HG02970 (cell line): Measurements from ENCODE around the gene RAPGEF6.
"Not testable (repeated sequence)": the region's sequence is repeated elsewhere in the genome, so short reads cannot be mapped to it uniquely, and the experiment has no call there.

Experiments
- ATAC-seq: cut with Tn5 transposase; IDR thresholded peaks from one replicate; pipeline ENCODE4 v1.9.1; 2021; ENCODE audit warnings: mild to moderate bottlenecking, moderate library complexity, moderate number of reproducible peaks; ENCODE audit not compliant: unreplicated experiment, low FRiP score

RAPGEF6 gene

DNA sequence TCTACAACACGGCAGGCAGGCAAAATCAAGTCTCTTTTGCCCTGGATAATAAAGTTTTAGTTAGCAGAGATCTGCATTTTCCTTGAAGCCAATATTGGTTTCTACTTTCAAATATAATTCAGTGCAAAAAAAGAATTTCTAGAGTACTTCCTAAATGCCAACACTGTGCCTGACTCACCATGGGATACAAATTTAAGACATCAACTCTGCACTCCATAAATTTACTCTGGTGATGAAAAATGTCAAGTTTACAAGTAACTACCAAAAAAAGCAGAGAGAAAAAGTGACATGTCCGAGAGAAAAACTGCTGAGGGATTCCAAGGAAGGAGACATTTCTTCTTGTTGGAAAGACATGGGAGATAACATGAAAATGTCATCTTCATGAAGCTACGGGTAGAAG is 119.7 kb downstream of the RAPGEF6 start:
- no peak for ATAC-seq

DNA sequence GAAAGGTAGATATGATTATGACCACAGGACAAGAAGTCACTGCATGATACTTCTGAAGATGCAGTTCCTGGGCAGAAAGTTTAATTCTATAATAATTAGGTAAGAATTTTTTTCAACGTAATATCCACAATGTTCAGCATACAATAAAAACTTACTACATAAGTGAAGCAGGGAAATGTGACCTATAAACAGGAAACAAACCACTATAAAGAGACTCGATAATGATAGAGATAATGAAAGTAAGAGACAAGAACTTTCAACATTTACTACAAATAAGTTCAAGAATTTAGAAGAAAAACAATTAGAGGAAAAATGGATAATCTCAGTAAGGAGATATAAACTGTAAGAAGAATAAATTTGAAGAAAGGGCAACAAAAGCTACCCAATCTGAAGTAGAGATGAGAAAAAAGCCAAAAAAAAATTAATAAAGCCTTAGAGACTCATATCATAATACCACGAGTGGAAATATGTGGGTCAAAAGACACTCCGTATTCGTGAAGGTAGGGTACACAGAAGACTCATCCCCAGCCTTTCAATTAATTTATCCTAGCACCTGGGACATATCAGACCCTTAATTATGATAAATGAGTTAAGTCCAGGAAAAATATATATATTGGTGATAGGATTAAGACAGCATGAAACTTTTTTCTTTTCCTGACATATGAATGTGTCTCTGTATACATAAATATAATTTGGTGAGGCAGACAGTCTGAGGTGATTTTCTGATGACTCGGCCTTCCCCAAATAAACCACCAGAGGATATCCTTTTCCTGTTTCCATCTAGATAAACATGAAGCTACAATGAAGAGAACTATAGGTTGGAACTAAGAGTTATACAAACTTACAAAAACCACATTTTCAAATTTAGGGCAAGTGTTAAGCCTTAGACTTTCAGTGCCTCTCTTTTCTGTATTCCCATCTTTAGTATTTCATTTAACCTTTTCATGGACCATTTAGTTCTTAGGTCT is 120.4 kb downstream of the RAPGEF6 start:
- ATAC-seq, result no peak

DNA sequence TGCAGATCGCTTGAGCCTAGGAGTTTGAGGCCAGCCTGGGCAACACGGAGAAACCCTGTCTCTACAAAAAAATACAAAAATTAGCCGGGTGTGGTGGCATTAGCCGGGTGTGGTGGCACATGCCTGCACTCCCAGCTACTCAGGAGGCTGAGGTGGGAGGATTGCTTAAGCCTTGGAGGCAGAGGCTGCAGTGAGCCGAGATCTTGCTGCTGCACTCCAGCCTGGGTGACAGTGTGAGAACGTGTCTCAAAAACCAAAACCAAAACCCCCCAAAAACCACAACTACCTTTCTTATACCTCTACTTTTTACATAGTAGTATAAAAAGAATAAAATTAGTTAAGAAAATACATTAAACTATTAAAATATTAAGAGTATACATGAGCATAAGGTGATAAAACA is 121.2 kb downstream of the RAPGEF6 start:
- no peak for ATAC-seq

DNA sequence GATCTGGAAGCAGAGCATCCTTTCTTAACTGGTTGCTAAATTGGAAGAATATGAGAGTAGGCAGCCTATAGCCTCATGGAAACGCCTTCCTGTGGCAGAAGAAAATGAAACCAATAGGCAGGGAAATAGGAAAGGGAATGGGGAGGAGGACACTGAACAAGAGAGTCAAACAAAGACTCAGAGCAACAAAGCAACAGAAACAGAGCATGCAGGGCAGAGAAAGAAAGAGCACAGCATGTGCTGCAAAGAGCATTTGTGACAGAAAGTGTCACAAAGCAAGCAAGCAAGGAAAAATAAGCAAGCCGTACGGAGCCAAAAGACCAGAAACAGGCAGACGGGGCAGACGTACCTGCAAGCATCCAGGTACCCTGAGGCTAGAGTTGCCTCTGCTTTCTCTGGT is 123.1 kb downstream of the RAPGEF6 start:
- no peak for ATAC-seq

DNA sequence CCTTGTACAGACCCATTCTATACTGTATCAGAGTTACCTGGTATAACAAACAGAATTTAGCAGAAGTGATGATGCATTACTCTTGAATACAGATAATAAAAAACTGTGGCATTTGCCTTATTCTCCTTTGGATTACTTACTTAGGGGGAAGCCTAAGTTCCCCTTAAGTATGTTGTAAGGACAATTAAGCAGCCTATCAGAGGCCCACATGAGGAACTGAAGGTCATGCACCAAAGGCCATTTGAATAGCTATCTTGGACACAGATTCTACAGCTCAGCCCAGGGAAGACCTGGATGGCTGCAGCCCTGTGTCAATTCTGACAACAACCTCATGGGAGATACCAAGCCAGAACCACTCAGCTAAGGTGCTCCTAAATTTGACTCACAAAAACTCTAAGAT is 125.2 kb downstream of the RAPGEF6 start:
- no peak for ATAC-seq

DNA sequence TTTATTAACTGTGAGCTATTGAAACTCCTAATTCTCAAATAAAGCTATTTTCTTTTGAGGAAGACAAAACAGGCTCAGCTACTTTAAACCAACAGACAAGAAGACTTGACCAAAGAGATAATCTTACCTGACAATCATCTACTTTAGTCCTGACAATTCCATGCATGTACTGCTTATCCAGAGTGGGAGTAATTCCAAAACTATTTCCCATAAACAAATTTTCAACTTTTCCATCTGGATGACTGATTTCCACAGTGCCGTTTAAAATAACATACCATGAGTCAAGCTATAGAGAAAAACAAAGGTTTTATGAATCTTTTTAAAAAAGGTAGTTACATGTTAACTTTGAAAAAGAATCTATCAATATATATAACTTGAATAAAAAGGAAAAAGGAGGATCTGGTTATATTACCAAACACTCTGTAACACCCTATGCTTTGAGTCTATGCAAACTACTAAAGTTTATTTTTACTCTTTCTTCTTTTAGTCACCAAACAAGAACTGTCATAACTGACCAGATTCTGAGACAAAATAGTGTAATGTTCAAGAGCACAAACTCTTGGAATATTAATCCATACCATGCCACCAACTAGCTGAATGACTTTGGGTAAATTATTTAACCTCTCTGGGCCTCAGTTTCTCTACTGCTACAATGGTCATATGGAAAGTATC is 129.7 kb downstream of the RAPGEF6 start:
- ATAC-seq, result no peak

DNA sequence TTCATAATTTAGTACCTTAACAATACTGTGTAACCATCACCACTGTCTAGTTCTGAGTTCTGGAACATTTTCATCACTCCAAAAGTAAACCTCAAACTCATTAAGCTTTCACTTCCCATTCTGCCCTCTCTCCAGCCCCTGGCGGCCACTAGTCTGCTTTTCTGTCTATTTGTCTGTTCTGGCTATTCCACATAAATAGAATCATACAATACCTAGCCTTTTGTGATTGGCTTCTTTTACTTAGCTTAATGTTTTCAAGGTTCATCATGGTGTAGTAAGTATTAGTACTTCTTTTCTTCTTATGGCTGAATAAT is 138.7 kb downstream of the RAPGEF6 start:
- peak; percentile 92 for ATAC-seq

DNA sequence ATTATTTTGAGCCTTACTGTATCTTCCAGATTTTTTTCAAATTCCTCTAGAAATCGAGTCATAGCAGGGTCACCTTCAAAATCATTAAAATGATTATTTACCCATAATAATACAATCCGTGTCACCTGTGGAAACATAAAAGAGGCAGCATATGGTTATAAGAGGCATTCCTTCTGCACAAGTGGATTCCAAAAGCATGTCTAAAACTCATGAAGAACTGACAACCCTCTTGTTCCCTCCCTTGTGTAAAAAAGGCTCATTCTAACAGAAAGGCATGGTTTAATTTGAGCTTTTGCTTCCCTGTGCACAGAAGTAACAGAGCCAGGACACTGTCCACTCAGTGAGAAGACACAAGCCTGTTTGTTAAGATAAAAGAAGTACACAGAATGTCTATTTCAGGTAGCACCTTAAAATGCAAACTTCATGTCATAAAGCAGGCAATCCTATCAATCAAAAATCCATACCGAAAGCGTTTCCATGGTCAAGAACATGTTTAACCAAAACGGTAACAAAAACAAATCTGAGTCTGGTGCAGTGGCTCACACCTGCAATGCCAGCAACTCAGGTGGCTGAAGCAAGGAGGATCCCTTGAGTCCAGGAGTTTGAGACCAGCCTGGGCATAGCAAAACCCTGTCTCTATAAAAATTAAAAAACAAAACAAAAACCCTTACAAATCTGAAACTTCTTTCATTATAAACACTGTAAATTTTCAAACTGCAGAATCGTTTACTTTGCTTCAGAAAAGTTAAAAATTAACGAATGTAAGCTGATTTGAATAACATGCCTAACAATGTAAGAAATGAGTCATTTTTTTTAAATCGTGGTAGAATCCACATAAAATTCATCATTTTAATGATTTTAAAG is 139.3 kb downstream of the RAPGEF6 start:
- ATAC-seq, result peak; percentile 29

DNA sequence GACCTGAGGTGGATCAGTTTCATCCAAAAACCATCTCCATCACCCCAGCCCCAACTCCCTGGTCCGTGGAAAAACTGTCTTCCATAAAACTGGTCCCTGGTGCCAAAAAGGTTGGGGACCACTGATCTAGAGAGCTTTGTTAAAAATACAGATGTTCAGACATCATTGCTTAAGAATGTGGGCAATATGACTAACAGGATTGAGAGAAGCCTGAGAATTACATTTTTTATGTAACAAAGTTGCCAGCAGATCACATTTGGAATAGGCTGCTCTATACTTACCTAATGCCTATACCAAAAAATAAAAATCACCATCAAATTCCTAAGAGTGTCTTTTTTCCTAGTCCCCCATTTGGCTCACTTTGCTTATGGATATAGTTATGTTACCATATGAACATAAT is 143.3 kb downstream of the RAPGEF6 start:
- ATAC-seq, result no peak

DNA sequence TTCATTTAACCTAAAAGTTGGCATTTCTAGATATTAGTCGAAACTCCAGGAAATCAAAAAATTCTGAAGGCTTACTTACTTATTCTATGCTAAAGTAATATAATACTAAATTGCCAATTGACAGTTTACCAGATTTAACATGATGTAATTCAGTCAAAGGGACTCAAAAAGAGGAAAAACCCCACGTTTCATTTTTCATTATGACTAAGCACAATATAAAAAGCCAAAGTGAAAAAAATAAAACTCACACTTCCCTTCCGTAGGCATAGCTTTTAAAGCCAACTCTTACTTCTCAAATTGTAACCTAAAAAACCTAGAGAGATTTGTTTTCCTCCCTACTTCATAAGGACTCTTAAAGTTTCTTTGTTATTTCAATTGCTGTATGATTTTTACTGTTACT is 146.6 kb downstream of the RAPGEF6 start:
- ATAC-seq, result peak; percentile 45

DNA sequence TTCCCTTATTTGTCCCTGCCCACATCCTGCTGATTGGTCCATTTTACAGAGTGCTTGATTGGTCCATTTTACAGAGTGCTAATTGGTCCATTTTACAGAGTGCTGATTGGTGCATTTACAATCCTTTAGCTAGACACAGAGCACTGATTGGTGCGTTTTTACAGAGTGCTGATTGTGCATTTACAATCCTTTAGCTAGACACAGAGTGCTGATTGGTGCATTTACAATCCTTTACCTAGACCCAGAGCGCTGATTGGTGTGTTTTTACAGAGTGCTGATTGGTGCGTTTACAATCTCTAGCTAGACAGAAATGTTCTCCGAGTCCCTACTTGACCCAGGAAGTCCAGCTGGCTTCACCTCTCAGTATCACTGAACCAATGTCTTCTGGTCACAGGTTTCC is 147.7 kb downstream of the RAPGEF6 start:
- ATAC-seq, result not testable (repeated sequence)

DNA sequence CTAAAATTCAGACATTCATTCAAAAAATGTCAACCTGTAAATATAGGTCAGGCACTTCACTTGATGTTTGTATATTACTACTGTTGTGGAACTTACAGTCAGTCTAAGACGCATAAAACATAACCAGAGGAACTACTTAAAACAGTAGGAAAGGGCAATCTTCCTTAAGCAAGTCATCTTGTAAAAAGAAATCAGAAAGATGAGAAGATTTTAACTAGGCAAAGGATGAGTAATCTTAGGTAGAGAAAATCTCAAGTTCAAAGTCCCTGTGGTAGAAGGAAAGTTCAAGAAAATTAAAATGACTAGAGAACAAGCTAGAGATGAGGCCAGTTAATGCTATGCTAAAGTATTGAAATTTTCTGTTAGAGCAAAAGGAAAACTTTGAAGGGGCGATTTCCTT is 152.4 kb downstream of the RAPGEF6 start:
- ATAC-seq, result no peak

DNA sequence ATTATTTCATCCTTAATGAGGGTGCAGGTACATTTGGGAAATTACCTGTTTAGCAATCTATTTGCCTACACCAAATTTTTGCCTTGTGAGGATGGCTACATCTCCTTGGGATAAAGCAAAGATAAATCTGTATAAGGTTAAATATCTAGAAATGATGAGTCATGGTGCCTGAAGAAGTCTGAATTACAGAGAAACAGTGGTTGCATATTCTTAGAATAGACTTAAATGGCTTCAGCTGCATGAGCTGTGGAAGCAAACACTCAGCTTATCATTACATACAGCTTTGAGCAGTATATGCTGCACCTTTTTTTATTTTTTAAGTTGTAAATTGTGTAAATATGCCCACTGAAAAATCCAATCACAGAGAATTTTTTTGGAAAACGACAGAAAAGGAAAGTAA is 153.5 kb downstream of the RAPGEF6 start:
- no peak for ATAC-seq

DNA sequence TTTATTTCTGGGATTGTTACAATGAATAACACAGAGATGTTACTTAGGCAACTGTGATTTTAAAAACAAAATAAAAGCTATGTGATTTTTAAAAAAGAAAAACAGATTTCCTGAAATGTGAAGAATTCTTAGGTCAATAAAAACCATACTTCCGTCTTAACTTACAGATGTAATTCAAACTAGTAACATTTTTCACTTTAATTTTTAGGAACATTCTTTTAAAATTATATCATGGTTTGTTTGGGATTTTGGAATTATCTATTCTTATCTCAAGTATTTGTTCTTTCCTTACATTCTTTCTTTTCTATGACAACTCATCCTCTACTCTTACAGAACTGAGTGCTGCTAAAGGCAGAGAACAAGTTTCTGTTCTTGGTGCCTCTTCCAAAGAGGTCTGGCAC is 159.5 kb downstream of the RAPGEF6 start:
- ATAC-seq, result no peak

DNA sequence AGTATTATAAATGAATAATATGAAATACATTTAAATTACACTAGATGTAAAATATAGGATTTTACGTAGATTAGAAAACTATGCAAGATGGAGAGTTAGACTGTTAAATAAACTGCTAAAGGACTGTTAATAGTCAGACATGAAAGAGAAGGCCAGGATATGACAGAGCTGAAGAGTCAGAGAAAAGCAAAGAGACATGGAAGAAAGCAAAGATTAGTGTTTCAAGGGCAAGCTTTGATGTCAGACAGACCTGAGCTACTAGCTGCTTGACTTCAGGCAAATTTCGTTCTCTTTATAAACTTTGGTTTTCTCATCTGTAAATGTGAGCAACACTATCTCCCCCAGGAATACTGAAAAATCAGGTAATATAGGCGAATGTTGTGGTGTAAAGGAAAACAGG is 161.3 kb downstream of the RAPGEF6 start:
- no peak for ATAC-seq

DNA sequence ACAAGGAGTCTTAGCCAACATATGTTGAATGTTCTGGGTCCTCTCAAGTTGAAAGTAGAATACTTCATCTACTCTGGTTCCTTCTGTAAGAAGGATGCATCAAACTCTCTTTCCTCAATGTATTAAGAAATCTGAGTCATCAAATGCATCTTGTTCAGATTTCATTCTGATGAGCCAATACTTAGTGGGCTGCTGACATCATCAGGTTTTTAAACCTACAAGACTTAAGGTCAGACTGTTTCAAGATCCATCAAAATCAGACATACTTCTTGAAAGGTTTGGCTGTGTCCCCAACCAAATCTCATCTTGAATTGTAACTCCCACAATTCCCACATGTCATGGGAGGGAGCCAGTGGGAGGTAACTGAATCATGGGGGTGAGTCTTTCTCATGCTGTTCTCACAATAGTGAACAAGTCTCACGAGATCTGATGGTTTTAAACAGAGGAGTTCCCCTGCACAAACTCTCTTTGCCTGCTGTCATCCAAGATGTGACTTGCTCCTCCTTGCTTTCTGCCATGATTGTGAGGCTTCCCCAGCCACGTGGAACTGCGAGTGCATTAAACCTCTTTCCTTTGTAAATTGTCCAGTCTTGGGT is 168.8 kb downstream of the RAPGEF6 start:
- ATAC-seq, result no peak

DNA sequence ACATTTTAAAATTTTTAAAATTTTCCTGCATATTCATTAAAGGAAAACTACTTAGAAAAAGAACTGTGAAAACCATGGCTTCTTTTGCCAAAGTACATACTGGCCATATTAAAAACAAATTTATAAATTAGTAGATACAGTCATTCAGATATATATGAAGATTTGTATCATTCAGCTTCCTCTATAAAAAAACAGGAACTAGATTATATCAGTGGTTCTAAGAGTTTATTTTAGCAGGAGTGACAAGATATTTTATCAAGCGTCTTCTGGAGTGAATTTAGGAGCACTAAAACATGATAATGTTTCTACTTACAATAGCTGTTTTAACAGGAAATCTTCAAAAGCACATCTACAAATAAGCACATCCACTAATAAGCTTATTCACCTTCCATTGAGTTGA is 171.4 kb downstream of the RAPGEF6 start:
- ATAC-seq, result no peak

DNA sequence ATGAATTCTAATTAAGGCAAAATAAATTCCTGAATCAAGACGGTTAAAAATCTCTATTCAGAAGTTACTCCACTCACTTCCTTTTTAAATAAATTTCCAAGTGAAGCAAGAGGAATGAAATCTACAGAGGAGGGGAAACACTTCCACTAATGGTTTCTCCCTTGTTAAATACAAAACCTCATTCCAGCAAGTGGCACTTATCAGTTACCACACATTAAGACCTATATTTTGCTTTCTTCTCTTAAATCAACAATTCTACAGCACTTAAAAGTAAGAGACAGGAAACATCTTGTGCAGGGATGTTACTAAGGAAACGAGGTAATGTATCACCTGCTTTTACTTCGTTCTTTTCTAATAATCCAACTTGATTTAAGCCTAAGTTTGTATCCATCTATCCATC is 172.6 kb downstream of the RAPGEF6 start:
- ATAC-seq, result no peak

DNA sequence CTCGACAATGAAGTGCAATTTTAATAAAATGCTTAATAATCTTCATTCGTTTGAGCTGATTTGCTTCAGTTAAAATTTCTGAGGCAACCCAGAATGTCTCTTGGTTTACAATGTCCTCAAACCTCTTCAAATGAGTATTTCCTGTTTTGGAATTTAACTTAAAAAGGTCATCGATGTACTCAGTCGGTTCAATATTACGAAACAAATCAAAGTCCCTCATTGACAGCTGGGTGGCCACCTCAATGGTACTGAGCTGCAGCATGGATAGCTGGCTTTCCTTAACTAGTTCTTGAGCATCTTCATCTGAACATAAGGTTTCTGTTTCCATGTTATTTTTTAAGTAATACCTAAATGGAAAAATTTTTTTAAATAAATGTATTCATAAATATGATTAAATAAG is 173.3 kb downstream of the RAPGEF6 start:
- no peak for ATAC-seq

DNA sequence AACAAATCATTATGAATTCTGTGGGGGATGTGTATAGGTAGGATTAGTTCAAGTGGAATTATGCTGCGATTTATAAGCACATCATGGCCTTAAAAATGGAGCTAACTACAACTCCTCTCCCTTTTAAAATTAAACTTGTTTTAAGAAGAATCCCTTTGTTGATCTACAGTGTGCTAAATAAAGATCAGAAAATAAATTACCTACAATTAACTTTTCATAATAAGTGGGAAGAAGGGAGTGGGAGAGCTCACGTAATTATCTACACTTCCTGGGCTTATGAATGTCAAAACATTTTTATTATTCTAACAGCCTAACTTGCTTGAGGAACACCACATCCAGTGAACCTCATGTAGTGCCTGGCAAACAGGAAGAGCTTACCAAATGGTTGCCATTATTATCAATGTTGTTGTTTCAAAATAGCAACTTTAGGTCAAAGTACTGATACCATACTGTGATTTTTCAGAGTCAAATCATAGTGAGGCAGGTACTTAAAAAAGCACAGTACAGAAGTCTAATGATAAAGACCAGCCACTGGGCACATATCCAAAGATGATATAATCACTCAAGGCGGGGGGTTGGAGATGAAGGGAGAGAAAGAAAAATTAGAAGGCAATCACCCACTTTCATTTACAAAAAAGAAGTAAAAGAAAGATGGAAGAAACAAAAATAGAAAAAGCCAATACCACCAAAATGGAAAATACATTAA is 174.0 kb downstream of the RAPGEF6 start:
- ATAC-seq, result no peak
